CD4-positive, alpha-beta T cell treated with Interleukin-1 beta for 1 hour (primary cell): ENCODE results near the gene TYW1.
A peak's percentile ranks its signal among the peaks of the same experiment; 100 is the strongest.
"Not testable (repeated sequence)": the region's sequence is repeated elsewhere in the genome, so short reads cannot be mapped to it uniquely, and the experiment has no call there.

Source experiments
- DNase-seq, 2 donors: peaks; one replicate each; pipeline ENCODE4 v3.0.0-alpha.2; 2020 to 2022

The TYW1 gene

DNA sequence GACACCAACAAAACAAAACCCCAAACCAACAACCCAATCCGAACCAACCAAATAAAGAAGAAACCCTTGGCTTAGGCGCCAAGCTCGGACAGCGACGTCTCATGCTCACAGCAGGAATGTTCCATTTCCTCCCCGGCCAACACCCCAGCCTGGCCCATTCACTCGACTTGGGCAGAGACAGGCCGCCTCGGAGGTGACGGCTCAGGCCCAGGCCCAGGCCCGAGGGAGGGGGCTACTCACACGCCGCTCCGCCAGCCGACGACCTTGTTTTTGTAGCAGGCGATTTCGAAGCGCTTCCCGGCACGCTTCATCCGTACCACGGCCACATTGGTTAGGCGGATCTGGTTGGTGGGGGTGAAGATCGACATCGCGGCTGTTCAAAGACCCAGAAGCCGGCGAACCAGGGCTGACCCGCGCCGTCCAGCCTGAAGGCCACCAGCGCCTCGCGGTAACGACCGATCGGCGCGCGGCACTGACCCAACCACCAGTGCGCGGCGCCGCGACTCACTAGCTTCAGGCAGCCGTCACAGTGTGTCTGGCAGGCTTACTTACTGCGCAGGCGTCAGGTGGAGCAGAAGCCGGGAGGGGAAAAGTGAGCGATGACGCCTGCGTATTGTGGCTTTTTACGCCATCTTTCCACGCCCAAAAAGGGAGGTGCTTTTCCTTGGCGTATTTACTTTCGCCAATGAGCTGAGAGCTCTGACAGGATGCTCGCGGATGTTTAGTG lies 1.4 kb upstream of the TYW1 start, which contains the start of gene SBDS:
TSS of gene SBDS (minus strand) at position 537 of the 727 bp plus-strand sequence. CDS start at position 368, 169 bp downstream.
- DNase-seq: peak; percentile 98

DNA sequence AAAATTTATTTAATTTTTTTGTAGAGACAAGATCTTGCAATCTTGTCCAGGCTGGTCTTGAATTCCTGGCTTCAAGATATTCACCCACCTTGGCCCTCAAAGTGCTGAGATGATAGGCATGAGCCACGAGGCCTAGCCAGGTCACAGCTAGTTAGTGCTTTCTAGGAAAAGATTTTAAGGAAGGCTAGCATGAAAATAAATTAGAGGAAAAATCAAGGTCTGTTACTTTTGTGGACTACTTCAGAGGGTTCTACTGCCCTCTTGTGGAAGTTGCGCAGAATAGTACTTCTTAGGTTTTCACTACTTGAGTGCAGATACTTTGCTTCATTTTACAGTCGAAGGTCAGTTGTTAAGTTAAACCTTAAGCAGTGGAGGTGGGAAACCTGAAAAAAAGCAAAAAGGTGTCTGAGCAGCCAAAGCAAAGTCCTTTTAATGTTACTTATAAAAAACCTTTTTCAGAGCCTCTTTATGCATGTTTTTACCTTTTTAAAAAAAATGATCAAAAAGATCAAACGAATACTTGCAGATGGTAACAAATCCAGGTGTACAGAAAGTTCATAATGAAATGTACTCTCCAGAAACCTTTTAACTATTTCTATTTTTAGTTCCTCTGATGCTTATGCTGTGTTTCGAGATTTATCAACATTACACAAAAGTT lies 4.1 kb downstream of the TYW1 start:
- peak in 1 of 2 donors; percentile 47 for DNase-seq

DNA sequence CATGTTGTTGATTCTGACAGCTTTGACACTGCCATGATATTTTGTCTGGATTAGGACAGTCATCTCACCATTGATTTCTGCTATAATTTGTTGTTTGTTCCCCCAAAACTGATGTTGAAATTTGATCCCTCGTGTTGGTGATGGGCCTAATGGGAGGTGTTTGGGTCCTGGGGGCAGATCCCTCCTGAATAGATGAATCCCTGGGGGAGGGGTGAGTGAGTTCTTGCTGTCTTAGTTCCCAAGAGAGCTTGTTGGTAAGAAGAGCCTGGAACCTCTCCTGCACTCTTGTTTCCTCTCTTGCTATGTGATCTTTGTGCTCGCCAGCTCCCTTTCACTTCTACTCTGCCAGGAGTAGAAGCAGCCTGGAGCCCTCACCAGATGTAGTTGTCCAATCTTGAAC lies 7.5 kb downstream of the TYW1 start:
- DNase-seq: not testable (repeated sequence)

DNA sequence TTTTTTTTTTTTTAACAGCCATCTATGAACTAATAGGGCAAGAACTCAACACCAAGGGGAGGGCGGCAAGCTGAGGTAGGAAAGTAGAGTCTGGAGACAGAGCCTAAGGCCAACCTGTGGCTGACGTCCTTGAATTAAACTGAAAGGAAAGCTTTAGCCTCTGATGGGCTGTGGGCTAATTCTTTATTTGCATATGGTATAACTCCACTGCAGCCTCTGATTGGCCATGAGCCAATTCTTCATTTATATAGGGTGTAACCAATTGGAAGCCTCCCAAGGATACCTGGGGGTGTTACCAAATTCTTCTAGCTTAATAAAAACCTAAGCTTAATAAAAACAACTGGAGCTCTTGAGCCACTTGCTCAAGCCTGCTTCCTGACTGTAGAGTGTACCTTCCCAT lies 10.3 kb downstream of the TYW1 start:
- DNase-seq: no peak

DNA sequence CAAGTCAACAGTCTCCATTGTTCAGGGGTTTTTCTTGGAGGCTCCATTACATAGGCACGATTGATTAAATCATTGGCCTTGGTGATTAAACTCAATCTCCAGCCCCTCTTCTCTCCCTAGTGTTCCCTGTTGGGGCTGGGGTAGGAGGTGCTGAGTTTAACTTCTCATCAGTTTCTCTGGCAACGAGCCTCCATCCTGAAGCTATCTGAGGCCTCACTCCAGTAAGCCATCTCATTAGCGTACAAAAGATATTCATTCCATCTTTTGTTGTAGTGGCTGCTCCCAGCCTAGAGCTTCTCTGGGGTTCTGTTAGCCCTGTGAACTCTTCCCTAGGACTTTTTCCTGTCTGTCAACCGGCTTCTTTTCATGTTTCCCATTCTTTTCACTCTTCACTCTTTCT lies 11.6 kb downstream of the TYW1 start:
- no peak for DNase-seq

DNA sequence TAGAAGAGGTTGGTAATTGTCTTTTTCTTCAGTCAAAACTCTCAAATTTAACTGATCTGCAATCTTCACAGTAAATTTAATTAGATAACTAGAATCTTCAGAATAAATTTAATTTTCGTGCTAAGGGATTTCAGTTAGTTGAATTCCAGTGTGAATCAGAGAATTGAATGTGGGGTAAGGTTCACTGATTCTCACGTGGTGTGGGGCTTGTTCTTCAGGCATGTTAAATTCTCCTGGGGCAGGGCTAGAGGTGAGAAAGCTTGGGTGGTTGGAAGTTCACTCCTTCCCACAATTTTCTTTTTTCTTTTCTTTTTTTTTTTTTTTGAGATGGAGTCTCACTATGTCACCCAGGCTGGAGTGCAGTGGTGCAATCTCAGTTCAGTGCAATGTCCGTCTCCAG lies 13.0 kb downstream of the TYW1 start:
- DNase-seq: not testable (repeated sequence)

DNA sequence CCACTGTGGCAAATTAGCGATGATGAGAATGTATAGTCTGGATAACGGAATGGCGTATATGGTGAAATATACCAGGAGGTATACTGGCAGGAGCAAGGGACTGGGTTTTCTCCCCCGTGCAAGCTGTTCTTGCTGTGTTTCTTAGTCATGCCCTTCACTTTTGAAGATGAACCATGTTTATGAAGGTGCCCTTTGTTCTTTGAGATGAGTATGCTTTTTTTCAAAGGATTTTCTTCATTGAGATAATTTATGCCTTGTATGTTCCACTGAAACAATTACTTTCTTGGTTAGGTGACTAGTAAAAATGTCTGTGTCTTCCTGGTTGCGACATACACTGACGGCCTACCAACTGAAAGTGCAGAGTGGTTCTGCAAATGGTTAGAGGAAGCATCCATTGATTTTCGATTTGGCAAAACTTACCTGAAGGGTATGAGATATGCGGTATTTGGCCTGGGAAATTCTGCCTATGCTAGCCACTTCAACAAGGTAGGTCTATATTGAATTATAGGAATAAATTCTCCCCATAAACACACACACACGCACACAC lies 17.5 kb downstream of the TYW1 start:
- DNase-seq: not testable (repeated sequence)

DNA sequence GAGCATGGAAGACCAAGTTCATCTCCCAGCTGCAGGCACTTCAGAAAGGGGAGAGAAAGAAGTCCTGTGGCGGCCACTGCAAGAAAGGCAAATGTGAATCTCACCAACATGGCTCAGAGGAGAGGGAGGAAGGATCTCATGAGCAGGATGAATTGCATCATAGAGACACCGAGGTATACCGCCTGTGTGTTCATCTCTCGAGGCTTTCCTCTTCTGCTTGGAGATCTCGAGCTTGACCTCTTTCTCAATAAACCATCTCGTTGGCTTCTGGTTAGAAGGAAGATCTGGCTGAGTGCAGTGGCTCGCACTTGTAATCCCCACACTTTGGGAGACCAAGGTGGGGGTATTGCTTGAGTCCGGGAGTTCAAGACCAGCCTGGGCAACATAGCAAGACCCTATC lies 21.3 kb downstream of the TYW1 start:
- DNase-seq: not testable (repeated sequence)

DNA sequence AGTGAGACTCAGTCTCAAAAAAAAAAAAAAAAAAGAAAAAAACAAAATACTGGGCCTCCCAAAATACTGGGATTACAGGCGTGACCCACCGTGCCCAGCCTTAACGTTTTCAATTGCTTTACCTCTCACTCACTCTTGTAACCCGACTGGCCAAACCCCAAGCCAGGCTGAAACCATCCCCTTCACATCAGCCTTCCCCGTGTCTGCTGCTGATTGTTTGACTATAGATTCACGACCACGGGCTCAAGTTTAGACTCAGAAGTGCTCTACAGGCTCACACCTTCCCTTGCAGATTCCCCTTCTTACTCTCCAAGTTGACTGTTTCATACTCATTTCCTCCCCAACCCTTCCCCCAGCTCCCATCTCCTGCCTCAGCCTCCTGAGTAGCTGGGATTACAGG lies 22.3 kb downstream of the TYW1 start:
- no peak for DNase-seq

DNA sequence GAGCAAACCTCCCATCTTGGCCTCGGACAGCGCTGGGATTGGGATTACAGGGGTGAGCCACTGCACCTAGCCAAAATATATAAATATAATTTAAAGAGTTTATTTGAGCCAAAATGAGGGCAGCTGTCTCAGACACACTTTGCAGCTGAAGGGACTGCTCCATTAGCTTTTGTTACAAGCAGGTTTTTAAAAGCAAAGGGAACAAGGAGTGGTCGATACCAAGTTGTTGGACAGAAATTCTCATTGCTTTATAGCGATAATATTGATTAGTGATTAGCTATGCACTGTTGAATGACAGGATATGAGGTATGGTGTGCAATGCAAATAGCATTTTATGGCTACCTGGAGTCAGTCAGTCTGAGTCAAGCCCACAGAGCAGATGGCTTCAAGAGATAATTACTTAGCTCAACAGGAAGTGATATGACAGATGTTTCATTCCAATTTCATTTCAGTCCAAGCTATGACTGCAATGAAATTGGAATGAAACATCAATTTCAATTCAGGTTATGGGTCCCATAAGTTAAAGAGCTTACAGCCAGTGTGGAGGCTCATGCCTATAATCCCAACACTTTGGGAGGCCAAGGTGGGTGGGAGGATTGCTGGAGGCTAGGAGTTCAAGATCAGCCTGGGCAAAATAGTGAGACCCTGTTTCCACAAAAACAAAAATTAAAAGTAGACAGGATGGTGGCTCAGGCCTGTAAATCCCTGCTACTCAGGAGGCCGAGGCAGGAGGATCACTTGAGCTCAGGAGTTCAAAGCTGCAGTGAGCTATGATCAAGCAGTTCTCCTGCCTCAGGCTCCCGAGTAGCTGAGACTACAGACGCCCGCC lies 23.1 kb downstream of the TYW1 start:
- DNase-seq: no peak

DNA sequence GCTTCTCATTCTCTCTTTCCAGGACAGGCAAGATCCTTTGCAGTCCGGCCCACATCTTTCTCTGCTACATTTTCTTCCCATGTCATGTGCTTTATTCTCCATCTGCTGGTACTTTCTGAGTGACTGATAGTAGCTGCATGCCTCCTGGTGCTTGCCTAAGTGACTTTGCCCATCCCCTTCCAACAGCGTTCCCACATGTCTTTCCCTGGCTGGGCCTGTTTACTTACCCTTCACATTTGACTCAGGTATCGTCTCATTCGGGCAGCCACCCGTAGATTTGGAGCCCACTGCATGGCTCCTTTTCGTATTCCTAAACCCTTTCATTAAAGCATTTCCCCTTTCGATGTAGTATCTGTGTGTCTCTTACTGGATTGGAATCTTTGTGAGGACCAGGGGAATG lies 24.6 kb downstream of the TYW1 start:
- no peak for DNase-seq

DNA sequence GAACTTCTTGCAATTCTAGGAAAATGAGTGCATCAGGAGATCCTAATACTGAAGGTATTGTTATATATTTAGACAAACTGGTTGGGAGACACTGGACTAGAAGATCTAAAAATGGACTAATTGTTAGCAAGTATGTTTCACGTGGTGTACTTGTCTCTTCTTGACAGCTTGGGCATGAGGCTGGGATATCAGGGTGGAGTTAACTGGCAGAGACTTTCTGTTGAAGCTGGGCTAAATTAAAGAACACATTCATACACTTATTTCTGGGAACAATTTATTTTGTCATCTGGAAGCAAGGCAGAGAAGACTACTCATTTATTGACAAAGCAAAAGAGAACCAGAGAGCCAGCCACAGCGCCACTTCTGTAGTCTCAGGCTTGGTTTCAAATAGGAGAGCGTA lies 25.9 kb downstream of the TYW1 start:
- no peak for DNase-seq

DNA sequence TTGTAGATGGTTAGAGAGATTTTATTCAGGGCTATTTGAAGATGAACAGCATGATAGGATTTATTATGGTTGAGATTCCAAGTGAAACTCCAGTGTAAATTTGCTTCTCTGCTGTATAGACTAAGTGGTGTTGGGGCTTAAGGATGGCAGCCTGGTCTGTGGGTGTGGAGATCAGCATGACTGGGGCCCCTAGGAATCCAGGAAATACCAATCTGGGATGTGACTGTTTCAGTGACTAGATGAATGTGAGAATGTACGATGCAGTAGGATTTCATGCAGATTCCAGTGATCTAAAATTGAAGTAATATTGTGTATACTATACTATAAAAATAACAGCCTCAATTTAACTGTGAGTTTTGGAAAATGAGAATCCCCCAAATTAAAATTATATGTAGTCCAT lies 28.8 kb downstream of the TYW1 start:
- DNase-seq: not testable (repeated sequence)

DNA sequence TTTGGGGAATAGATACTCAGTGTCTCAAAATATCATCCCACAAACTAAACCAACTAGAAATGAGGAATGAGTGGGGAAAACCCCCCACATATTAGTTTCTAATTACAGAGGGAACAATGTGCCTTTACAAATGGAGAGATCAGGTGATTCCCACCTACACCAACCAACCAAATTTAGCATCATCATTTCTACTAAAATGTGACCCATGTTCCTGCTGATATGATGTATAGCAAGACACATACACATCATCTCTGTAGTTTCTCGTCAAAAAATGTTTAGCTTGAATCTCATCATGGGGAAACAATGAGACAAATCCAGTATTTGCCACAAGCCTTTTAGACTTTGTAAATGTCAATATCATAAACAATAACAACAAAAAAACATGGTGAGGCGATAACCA lies 35.1 kb downstream of the TYW1 start:
- not testable (repeated sequence) for DNase-seq

DNA sequence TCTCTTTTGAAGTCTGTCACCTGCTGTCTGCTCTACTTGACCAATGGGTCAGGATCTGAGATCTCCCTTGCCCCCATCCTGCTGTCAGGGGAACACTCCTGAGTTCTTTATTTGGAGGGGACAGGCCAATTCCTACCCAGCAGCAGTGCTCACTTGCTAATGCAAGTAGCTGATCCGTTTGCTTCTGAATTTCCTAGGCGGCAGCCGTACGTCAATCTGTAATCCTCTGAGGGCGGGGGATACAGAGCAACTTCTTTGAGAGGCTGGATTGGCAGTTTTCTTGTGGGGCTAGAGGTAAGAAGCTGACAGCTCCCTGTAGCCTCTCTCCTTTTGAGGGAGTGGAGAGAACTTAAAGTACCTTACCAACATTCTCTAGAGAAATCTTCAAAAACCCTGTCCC lies 36.6 kb downstream of the TYW1 start:
- DNase-seq: no peak

DNA sequence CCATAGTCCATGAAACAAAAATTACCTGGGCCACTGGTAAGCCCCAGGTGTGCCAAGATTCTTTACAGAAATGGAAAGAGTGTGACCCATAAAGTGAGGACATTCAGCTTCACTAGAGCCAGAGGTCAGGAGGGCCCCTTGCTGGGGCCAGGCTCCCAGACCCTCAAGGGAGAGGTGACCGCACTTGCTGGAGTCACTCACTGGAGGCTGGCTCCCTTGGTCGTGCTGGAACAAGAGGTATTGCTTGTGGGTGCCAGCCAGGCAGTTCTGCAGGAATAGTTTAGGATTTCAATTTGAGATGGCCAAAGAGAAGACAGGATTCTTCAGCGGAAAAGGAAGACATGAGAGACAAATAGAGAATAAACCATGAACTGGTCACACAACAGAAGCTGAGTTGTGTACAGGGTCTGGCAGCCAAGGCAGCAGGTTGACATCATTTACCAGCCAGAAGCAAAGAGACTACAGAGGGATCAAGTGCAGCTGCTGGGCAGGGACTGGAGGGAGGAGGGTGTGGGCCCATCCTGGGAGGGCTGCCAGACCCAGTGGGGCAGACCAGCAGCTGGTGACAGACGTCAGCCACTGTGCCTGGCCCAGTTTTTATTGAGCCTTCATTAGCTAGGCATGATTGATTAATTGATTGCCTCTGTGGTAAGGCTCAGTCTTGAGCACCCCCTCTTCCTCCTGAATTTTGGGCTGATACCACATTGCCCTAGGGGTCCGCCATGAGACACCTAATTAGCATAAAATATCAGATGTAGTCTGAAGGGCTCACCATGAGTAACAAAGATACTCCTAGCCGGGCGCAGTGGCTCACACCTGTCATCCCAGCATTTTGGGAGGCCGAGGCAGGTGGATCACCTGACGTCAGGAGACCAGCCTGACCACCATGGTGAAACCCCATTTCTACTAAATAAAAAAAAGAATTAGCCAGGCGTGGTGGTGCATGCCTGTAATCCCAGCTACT lies 40.1 kb downstream of the TYW1 start:
- not testable (repeated sequence) for DNase-seq

DNA sequence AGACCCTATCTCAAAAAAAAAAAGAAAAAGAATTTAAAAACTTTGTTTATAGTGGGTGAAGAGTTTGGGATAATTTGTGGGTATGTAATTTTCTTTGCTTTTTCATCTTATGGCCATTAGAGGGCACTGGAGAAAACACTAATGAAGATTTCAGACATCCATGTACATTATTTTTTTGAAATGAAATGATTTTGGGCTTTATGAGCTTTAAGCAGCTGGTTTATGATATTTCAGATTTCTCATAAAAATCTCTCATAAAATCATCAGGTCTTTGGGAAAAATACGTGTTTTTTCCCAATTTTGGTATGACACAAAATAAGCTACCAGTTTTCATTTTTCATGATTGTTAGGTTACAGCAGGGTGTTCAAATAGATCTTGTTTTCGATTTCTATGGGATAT lies 44.2 kb downstream of the TYW1 start:
- peak in 1 of 2 donors; percentile 1 for DNase-seq

DNA sequence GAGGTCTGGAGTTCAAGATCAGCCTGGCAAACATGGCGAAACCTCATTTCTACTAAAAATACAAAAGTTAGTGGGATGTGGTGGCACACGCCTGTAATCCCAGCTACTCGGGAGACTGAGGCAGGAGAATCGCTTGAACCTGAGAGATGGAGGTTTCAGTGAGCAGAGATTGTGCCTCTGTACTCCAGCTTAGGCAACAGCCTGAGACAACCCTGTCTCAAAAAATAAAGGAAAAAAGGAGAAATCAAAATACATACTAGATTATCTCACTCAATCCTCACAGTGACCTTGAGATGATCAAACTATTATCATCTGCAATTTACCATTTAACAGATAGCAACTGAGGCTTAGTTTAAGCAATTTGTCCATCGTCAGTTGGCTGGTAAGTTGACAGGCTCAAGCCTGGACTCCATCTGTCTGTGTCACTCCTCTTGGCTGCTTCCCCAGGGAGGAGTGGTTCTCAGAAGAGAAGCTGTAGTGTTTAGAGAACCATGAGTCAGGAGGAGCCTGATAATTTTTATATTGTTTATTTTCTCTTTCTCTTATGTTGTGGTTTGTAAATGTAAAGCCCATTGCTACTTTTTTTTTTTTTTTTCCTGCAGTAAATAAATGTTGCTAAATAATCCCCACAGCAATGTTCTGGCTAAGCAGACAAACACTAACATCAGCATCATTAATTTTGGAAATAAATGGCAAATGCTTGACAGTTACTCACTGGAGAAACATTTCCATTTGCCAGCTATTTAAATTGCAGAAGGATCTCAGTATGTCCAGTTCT lies 46.3 kb downstream of the TYW1 start:
- DNase-seq: not testable (repeated sequence)

DNA sequence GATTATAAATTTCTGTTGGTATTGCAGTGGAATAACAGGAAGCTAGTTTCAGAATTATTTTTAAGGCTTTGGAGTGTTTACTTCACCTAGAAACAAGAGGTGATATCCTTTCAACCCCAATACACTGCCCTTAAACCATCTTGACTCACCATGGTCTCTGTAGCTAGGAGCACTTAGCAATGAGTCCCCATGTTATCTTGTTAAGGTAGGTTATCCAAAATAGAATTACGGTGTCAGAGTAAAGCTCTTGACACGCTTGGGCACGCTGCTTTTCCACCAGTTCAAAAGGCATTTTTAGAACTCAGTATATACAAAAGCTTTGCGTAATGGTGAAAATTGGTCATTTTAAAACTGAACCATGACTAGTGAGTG lies 46.9 kb downstream of the TYW1 start:
- not testable (repeated sequence) for DNase-seq

DNA sequence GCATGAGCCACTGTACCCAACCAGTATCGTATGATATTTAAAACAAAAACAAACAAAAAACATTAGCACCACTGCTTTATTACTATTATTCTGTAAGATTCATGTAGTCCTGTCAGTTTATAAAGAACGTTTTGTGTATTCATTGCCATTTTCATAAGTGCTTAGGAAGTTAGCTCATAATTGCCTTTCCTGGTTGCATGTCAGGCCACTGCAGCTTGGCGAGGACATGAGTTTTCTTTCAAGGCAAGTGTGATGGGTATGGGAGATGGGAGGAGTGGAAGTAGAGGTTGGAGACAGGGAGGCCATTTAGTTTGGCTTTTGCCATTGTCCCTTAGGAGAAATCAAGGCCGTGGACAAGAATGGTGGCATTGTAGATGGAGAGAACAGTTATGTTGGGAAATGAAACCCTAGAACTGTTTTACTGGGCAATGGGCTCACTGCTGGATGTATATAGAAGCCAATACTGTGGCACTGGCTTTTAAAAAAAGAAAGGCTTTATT lies 48.9 kb downstream of the TYW1 start:
- no peak for DNase-seq

DNA sequence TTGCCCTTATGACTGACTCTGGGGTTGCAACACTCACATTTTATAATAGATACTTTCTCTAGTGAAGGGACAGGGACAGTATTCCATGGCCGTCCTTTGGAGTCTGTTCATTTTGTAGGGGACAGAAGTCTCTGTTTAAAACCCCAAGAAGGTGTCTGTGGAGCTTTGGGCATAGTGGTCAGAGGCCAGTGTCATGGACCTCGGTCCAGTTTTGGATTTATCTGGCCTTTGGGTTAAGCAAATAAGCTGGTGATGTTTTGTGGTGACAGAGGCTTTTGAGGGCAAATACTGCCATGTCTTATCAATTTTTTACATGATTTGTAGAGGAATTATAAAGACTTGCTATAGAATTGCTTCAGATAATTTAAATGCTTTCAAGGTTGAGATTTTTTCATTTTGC lies 50.2 kb downstream of the TYW1 start:
- not testable (repeated sequence) for DNase-seq
